Measurements from ENCODE around the gene TRIM10. TPM values are rescaled to one million over a fixed set of nuclear protein-coding genes. Genes with fewer than 3 reads are reported as not detected.

TRIM10 gene
- total and polyA plus RNA-seq, 10 of the 15 experiments (the other 5 are each of a cell fraction or from before 2014, with no cell fraction given), result 0.01 TPM; not detected in 9

DNA sequence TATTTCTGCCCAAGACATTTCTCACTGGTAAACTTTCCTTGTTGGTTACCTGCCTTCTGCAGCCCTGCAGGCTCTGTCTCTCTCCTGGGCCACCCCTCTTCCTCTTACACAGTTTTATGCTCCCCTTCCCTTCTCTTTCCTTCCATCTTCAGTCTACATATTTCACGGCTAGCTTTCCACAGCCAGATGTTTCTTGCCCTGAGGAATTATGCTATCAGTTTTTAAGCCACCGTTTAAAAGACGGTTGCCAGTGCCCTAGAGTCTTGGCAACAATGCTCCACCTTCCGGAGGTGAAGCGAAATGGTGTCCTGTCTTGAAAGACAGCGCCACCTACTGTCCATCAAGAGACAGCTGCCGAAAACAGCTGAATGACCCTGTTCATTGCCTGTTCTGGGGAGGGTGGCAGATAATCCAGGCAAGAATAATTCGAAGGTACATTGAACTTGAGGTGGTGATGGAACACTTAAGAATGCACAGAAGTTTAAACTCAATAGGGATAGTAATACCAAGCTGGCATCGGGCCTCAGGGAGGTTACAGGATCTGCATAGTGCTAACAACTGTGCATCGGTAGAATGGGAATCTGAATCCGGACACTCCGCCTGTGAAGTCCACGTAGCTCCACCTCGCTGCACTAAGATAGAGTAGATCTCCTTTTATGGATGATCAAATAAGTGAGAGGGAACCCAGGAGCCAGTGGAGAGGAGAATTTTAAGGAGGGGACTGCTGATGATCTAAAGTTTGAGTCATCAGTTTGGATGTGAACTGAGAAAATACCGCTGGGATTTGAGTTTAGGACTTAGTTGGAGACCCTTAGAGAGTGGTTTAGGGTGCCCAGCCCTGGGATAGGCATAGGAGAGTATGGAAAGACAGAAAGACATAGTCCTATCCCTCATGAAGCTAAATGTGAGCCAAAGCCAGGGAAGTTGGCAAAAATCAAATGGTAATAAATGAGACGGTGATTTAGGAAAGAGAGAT, 29.8 kb downstream of the TRIM10 start:
- H3K4me2 ChIP-seq (ENCODE audit: control insufficient read depth, insufficient read depth), result peak overlapping the region; percentile 3; the same call in 1 of the 2 replicates
- SMC1A ChIA-PET (ENCODE audit: uncharacterized antibody, unreplicated experiment), result interaction anchor here (0.7 to 18.7 kb wide), 17 partner anchors 9 to 93 kb away, joined by 3 to 647 read pairs (median 7); partner anchors contain the start of genes PPP1R11 and TRIM31
- FAIRE-seq (peak; percentile 94), ATAC-seq (peak; percentile 97), DNase-seq (ENCODE audit: low read depth, low spot score) (peak; percentile 32)
- RAD21 ChIA-PET (ENCODE audit: unreplicated experiment), result interaction anchor here (0.6 to 8.5 kb wide), 14 partner anchors 9 to 113 kb away, joined by 3 to 333 read pairs (median 4); partner anchors contain the start of genes PPP1R11 and TRIM31
- POLR2A ChIA-PET, result interaction anchor here (0.6 to 4.2 kb wide), 6 partner anchors 18 to 70 kb away, joined by 3 to 41 read pairs (median 4); partner anchors contain the start of genes POLR1H and TRIM31
- peaks cover 5% of the 10 kb centered on the region for H3K4me1 ChIP-seq (ENCODE audit: control insufficient read depth, insufficient read depth, low read length)
- no peak overlapping the region for H3K27ac ChIP-seq (ENCODE audit: control insufficient read depth, insufficient read depth)
- H4K20me1 ChIP-seq (ENCODE audit: control insufficient read depth, insufficient read depth), result no peaks in the 10 kb centered on the region
- no peak overlapping the region for H3K9ac ChIP-seq (ENCODE audit: control insufficient read depth, insufficient read depth, low read length)
- no peak overlapping the region for H3K4me3 ChIP-seq
- no peaks in the 10 kb centered on the region for H3K9me3 ChIP-seq (replicated peaks; ENCODE audit: control insufficient read depth, insufficient read depth, low read length)
- H3K36me3 ChIP-seq (ENCODE audit: control insufficient read depth in 2 of 2, insufficient read depth in 2 of 2, low read length in 1 of 2), result no peaks in the 10 kb centered on the region
- 22% methylated on average over 16 of the region's 16 CpGs for WGBS (ENCODE audit: insufficient coverage, insufficient replicate concordance, low lambda C conversion rate, missing lambda C conversion rate)
- in situ Hi-C loops (cut with MboI), result no loop called here
- CTCF ChIA-PET, result interaction anchor here (0.6 to 8.5 kb wide), 28 partner anchors 9 to 283 kb away, joined by 3 to 561 read pairs (median 6); partner anchors contain the start of genes POLR1H and TRIM31
- peaks cover 4 to 10% of the 10 kb centered on the region in 2 experiments for H3K27me3 ChIP-seq (replicated peaks in 1 of 2; ENCODE audit: control insufficient read depth in 2 of 2, insufficient read depth in 2 of 2, low read length in 1 of 2)
- intact Hi-C loops (cut with micrococcal nuclease; ENCODE audit: unreplicated experiment), result loop anchor here (1.0 to 2.0 kb wide), 2 partner anchors 28 to 40 kb away; no protein-coding TSS in a partner anchor
- H2AFZ ChIP-seq (ENCODE audit: control insufficient read depth, low read depth, low read length), result peak overlapping the region; percentile 15
- no peaks in the 10 kb centered on the region for H3K79me2 ChIP-seq (ENCODE audit: control insufficient read depth, insufficient read depth, low read length)
- BruUV-seq (replicated peaks), result no TSS peak
- 0 out of 2 replicates have a peak, but pooled peaks have one; percentile 30 for TF ChIP-seq ESRRA (IDR thresholded peaks at IDR 0.05; ENCODE audit: low read length)
- TF ChIP-seq ATF7 (IDR thresholded peaks at IDR 0.05; ENCODE audit: low read depth), result no peak
- TF ChIP-seq SMC3 (IDR thresholded peaks at IDR 0.05; ENCODE audit: borderline replicate concordance, low read length), result peak; percentile 99
- TF ChIP-seq SIN3A (IDR thresholded peaks at IDR 0.05; ENCODE audit: low read depth, low read length), result 0 out of 2 replicates have a peak, but pooled peaks have one; percentile 62
- peak in 1 of 2 experiments; percentile 18; a peak in 1 of 4 replicates for TF ChIP-seq IKZF2 (IDR thresholded peaks at IDR 0.05)
- no peak for TF ChIP-seq TCF3 (IDR thresholded peaks at IDR 0.05; ENCODE audit: borderline replicate concordance, insufficient read depth, low read depth, low read length)
- 0 out of 2 replicates have a peak, but pooled peaks have one; percentile 18 for TF ChIP-seq MTA2 (IDR thresholded peaks at IDR 0.05; ENCODE audit: low read depth)
- TF ChIP-seq NBN (IDR thresholded peaks at IDR 0.05), result 0 out of 2 replicates have a peak, but pooled peaks have one; percentile 43
- no peak for TF ChIP-seq TBL1XR1 (IDR thresholded peaks at IDR 0.05; ENCODE audit: low read depth, low read length)
- TF ChIP-seq, protein P1, sequence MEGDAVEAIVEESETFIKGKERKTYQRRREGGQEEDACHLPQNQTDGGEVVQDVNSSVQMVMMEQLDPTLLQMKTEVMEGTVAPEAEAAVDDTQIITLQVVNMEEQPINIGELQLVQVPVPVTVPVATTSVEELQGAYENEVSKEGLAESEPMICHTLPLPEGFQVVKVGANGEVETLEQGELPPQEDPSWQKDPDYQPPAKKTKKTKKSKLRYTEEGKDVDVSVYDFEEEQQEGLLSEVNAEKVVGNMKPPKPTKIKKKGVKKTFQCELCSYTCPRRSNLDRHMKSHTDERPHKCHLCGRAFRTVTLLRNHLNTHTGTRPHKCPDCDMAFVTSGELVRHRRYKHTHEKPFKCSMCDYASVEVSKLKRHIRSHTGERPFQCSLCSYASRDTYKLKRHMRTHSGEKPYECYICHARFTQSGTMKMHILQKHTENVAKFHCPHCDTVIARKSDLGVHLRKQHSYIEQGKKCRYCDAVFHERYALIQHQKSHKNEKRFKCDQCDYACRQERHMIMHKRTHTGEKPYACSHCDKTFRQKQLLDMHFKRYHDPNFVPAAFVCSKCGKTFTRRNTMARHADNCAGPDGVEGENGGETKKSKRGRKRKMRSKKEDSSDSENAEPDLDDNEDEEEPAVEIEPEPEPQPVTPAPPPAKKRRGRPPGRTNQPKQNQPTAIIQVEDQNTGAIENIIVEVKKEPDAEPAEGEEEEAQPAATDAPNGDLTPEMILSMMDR (IDR thresholded peaks at IDR 0.05 in 2 of 3, conservative IDR thresholded peaks at IDR 0.05 in 1 of 3; ENCODE audit: control insufficient read depth in 2 of 3, extremely low read depth in 1 of 3, insufficient read depth in 1 of 3, low read depth in 3 of 3, low read length in 3 of 3), result peak; percentile 98 to 100 (median 100); a peak in 5 of 6 replicates
- TF ChIP-seq, protein P2, sequence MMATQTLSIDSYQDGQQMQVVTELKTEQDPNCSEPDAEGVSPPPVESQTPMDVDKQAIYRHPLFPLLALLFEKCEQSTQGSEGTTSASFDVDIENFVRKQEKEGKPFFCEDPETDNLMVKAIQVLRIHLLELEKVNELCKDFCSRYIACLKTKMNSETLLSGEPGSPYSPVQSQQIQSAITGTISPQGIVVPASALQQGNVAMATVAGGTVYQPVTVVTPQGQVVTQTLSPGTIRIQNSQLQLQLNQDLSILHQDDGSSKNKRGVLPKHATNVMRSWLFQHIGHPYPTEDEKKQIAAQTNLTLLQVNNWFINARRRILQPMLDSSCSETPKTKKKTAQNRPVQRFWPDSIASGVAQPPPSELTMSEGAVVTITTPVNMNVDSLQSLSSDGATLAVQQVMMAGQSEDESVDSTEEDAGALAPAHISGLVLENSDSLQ (IDR thresholded peaks at IDR 0.05), result peak; percentile 76; the same call in 1 of the 2 replicates
- TF ChIP-seq SP1 (IDR thresholded peaks at IDR 0.05; ENCODE audit: low read depth, low read length), result peak; percentile 16
- TF ChIP-seq, protein P3, sequence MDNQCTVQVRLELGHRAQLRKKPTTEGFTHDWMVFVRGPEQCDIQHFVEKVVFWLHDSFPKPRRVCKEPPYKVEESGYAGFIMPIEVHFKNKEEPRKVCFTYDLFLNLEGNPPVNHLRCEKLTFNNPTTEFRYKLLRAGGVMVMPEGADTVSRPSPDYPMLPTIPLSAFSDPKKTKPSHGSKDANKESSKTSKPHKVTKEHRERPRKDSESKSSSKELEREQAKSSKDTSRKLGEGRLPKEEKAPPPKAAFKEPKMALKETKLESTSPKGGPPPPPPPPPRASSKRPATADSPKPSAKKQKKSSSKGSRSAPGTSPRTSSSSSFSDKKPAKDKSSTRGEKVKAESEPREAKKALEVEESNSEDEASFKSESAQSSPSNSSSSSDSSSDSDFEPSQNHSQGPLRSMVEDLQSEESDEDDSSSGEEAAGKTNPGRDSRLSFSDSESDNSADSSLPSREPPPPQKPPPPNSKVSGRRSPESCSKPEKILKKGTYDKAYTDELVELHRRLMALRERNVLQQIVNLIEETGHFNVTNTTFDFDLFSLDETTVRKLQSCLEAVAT (IDR thresholded peaks at IDR 0.05), result peak; percentile 70; the same call in 1 of the 2 replicates
- TF ChIP-seq IKZF1 (conservative IDR thresholded peaks at IDR 0.05), result peak; percentile 40
- peak; percentile 82 for TF ChIP-seq ZNF24 (IDR thresholded peaks at IDR 0.05)
- TF ChIP-seq MXI1 (IDR thresholded peaks at IDR 0.05; ENCODE audit: low read depth, low read length), result no peak
